ENCODE results near the gene IZUMO1. TPM values are rescaled to one million over a fixed set of nuclear protein-coding genes. Genes with fewer than 3 reads are reported as not detected.
"Not testable (repeated sequence)": the region's sequence is repeated elsewhere in the genome, so short reads cannot be mapped to it uniquely, and the experiment has no call there.

The IZUMO1 gene
- total RNA-seq, 1 experiment from 2014 or later, result not detected

- no peak for DNase-seq
- Histone ChIP-seq H3K4me1 (ENCODE audit: low read length) (peaks cover 11% of the 10 kb centered on the region), H3K27ac (ENCODE audit: low read length) (no peak overlapping the region), H3K79me2 (ENCODE audit: low read length) (no peaks in the 10 kb centered on the region), H3K9me2 (replicated peaks; ENCODE audit: insufficient read depth, low read length) (no peaks in the 10 kb centered on the region), H4K20me1 (ENCODE audit: insufficient read depth, low read depth, low read length) (no peaks in the 10 kb centered on the region), H3K9ac (ENCODE audit: low read length) (no peak overlapping the region), H3K4me3 (ENCODE audit: low read length) (no peak overlapping the region), H3K27me3 (ENCODE audit: low read length) (no peaks in the 10 kb centered on the region), H3K9me3 (ENCODE audit: low read length) (peaks cover 10% of the 10 kb centered on the region), H3K4me2 (ENCODE audit: low read depth, low read length, poor library complexity, severe bottlenecking) (no peak overlapping the region), H3K36me3 (ENCODE audit: insufficient read depth, low read length) (no peaks in the 10 kb centered on the region), H2AFZ (ENCODE audit: low read length) (no peak overlapping the region)
These were observed 24.5 kb downstream of the IZUMO1 start for GRCh38 chr19:48722196-48722708.

GRCh38 chr19:48720613-48721296 is 26.0 kb downstream of the IZUMO1 start:
- Histone ChIP-seq H4K20me1 (ENCODE audit: insufficient read depth, low read depth, low read length) (no peaks in the 10 kb centered on the region), H3K9me3 (ENCODE audit: low read length) (peaks cover under 1% of the 10 kb centered on the region), H3K27ac (ENCODE audit: low read length) (peak overlapping the region; percentile 62), H3K4me1 (ENCODE audit: low read length) (peaks cover 11% of the 10 kb centered on the region), H3K9me2 (replicated peaks; ENCODE audit: insufficient read depth, low read length) (no peaks in the 10 kb centered on the region), H3K27me3 (ENCODE audit: low read length) (no peaks in the 10 kb centered on the region), H3K4me2 (ENCODE audit: low read depth, low read length, poor library complexity, severe bottlenecking) (peak overlapping the region; percentile 78), H3K36me3 (ENCODE audit: insufficient read depth, low read length) (no peaks in the 10 kb centered on the region), H2AFZ (ENCODE audit: low read length) (peak overlapping the region; percentile 83; the same call in 1 of the 2 replicates), H3K9ac (ENCODE audit: low read length) (peak overlapping the region; percentile 71), H3K79me2 (ENCODE audit: low read length) (no peaks in the 10 kb centered on the region), H3K4me3 (ENCODE audit: low read length) (peak overlapping the region; percentile 66)
- DNase-seq, result peak; percentile 99

GRCh38 chr19:48720251-48720612 is 26.5 kb downstream of the IZUMO1 start:
- peak overlapping the region; percentile 78 for H3K4me2 ChIP-seq (ENCODE audit: low read depth, low read length, poor library complexity, severe bottlenecking)
- no peak for DNase-seq
- no peaks in the 10 kb centered on the region for H3K9me2 ChIP-seq (replicated peaks; ENCODE audit: insufficient read depth, low read length)
- H3K9ac ChIP-seq (ENCODE audit: low read length), result peak overlapping the region; percentile 71
- H3K27me3 ChIP-seq (ENCODE audit: low read length), result no peaks in the 10 kb centered on the region
- peak overlapping the region; percentile 62; the same call in 1 of the 2 replicates for H3K27ac ChIP-seq (ENCODE audit: low read length)
- H4K20me1 ChIP-seq (ENCODE audit: insufficient read depth, low read depth, low read length), result no peaks in the 10 kb centered on the region
- peak overlapping the region; percentile 22; the same call in 1 of the 2 replicates for H2AFZ ChIP-seq (ENCODE audit: low read length)
- no peaks in the 10 kb centered on the region for H3K36me3 ChIP-seq (ENCODE audit: insufficient read depth, low read length)
- H3K4me1 ChIP-seq (ENCODE audit: low read length), result peaks cover 16% of the 10 kb centered on the region
- H3K4me3 ChIP-seq (ENCODE audit: low read length), result peak overlapping the region; percentile 66
- H3K9me3 ChIP-seq (ENCODE audit: low read length), result no peaks in the 10 kb centered on the region
- no peaks in the 10 kb centered on the region for H3K79me2 ChIP-seq (ENCODE audit: low read length)

GRCh38 chr19:48719263-48720171 is 27.2 kb downstream of the IZUMO1 start, which contains the start of gene MAMSTR:
TSS of gene MAMSTR (minus strand) at chr19:48719725. CDS start at chr19:48719031, 694 bp downstream.
- Histone ChIP-seq H3K36me3 (ENCODE audit: insufficient read depth, low read length) (no peaks in the 10 kb centered on the region), H4K20me1 (ENCODE audit: insufficient read depth, low read depth, low read length) (no peaks in the 10 kb centered on the region), H3K9me3 (ENCODE audit: low read length) (no peaks in the 10 kb centered on the region), H3K4me1 (ENCODE audit: low read length) (peaks cover 23% of the 10 kb centered on the region), H3K9me2 (replicated peaks; ENCODE audit: insufficient read depth, low read length) (no peaks in the 10 kb centered on the region), H3K27me3 (ENCODE audit: low read length) (no peaks in the 10 kb centered on the region), H3K4me2 (ENCODE audit: low read depth, low read length, poor library complexity, severe bottlenecking) (peak within 1 kb of the TSS; percentile 78), H2AFZ (ENCODE audit: low read length) (peak within 1 kb of the TSS; percentile 22; the same call in 1 of the 2 replicates), H3K9ac (ENCODE audit: low read length) (peak within 1 kb of the TSS; percentile 71), H3K4me3 (ENCODE audit: low read length) (peak within 1 kb of the TSS; percentile 66), H3K79me2 (ENCODE audit: low read length) (no peaks in the 10 kb centered on the region), H3K27ac (ENCODE audit: low read length) (peak within 1 kb of the TSS; percentile 62; the same call in 1 of the 2 replicates)
- DNase-seq, result no peak

- H3K9me3 ChIP-seq (ENCODE audit: low read length), result no peaks in the 10 kb centered on the region
- no peaks in the 10 kb centered on the region for H3K27me3 ChIP-seq (ENCODE audit: low read length)
- H3K9ac ChIP-seq (ENCODE audit: low read length), result no peak overlapping the region
- no peaks in the 10 kb centered on the region for H3K79me2 ChIP-seq (ENCODE audit: low read length)
- no peaks in the 10 kb centered on the region for H3K36me3 ChIP-seq (ENCODE audit: insufficient read depth, low read length)
- H4K20me1 ChIP-seq (ENCODE audit: insufficient read depth, low read depth, low read length), result no peaks in the 10 kb centered on the region
- peaks cover 24% of the 10 kb centered on the region for H3K4me1 ChIP-seq (ENCODE audit: low read length)
- no peaks in the 10 kb centered on the region for H3K9me2 ChIP-seq (replicated peaks; ENCODE audit: insufficient read depth, low read length)
- H3K4me2 ChIP-seq (ENCODE audit: low read depth, low read length, poor library complexity, severe bottlenecking), result no peak overlapping the region
- H3K27ac ChIP-seq (ENCODE audit: low read length), result no peak overlapping the region
- H2AFZ ChIP-seq (ENCODE audit: low read length), result no peak overlapping the region
- no peak overlapping the region for H3K4me3 ChIP-seq (ENCODE audit: low read length)
- DNase-seq, result no peak
These were observed 27.9 kb downstream of the IZUMO1 start for GRCh38 chr19:48718711-48719231.

- not testable (repeated sequence) for H3K4me2 ChIP-seq (ENCODE audit: low read depth, low read length, poor library complexity, severe bottlenecking); H3K36me3 ChIP-seq (ENCODE audit: insufficient read depth, low read length); H2AFZ ChIP-seq (ENCODE audit: low read length); H3K9ac ChIP-seq (ENCODE audit: low read length); H3K9me2 ChIP-seq (replicated peaks; ENCODE audit: insufficient read depth, low read length); H3K9me3 ChIP-seq (ENCODE audit: low read length); H3K4me3 ChIP-seq (ENCODE audit: low read length); DNase-seq; H3K79me2 ChIP-seq (ENCODE audit: low read length); H4K20me1 ChIP-seq (ENCODE audit: insufficient read depth, low read depth, low read length); H3K27ac ChIP-seq (ENCODE audit: low read length); H3K27me3 ChIP-seq (ENCODE audit: low read length)
- H3K4me1 ChIP-seq (ENCODE audit: low read length), result peaks cover 27% of the 10 kb centered on the region
These were observed 28.6 kb downstream of the IZUMO1 start for GRCh38 chr19:48718106-48718505.

GRCh38 chr19:48716562-48717291 is 30.0 kb downstream of the IZUMO1 start:
- no peak overlapping the region for H2AFZ ChIP-seq (ENCODE audit: low read length)
- H3K9ac ChIP-seq (ENCODE audit: low read length), result no peak overlapping the region
- DNase-seq, result no peak

More at GRCh38 chr19:48716562-48717291, 30.0 kb downstream of the IZUMO1 start:
- Histone ChIP-seq H3K4me1 (ENCODE audit: low read length) (peaks cover 32% of the 10 kb centered on the region), H4K20me1 (ENCODE audit: insufficient read depth, low read depth, low read length) (no peaks in the 10 kb centered on the region), H3K9me2 (replicated peaks; ENCODE audit: insufficient read depth, low read length) (no peaks in the 10 kb centered on the region), H3K27ac (ENCODE audit: low read length) (no peak overlapping the region), H3K9me3 (ENCODE audit: low read length) (no peaks in the 10 kb centered on the region), H3K79me2 (ENCODE audit: low read length) (peaks cover 9% of the 10 kb centered on the region; the same call in 1 of the 2 replicates), H3K36me3 (ENCODE audit: insufficient read depth, low read length) (no peaks in the 10 kb centered on the region), H3K4me3 (ENCODE audit: low read length) (no peak overlapping the region), H3K4me2 (ENCODE audit: low read depth, low read length, poor library complexity, severe bottlenecking) (no peak overlapping the region), H3K27me3 (ENCODE audit: low read length) (no peaks in the 10 kb centered on the region)
